ENCODE measurements around the gene LARP4B. TPM values are rescaled to one million over a fixed set of nuclear protein-coding genes. Genes with fewer than 3 reads are reported as not detected.

Gene LARP4B
- polyA plus RNA-seq, 4 donors = 12.4 to 52.6 (median 21.2) TPM

GRCh38 chr10:803041-803741 lies 128.3 kb downstream of the LARP4B start:
- Histone ChIP-seq H3K36me3 (ENCODE audit: control insufficient read depth in 3 of 3, insufficient read depth in 2 of 3, low read depth in 1 of 3, low read length in 3 of 3) (peaks cover 3 to 38% (median 8%) of the 10 kb centered on the region in 3 donors), H3K27me3 (ENCODE audit: control insufficient read depth in 3 of 3, insufficient read depth in 3 of 3, low read length in 3 of 3) (no peaks in the 10 kb centered on the region), H3K9me3 (ENCODE audit: control insufficient read depth in 2 of 2, insufficient read depth in 1 of 2, low read depth in 1 of 2, low read length in 1 of 2) (peaks cover 0 to 4% of the 10 kb centered on the region in 2 donors), H3K4me1 (ENCODE audit: control insufficient read depth in 3 of 3, insufficient read depth in 2 of 3, low read depth in 1 of 3, low read length in 2 of 3) (no peaks in the 10 kb centered on the region), H3K4me3 (ENCODE audit: low read depth in 1 of 3, low read length in 3 of 3) (no peak overlapping the region), H3K27ac (ENCODE audit: low read depth in 1 of 3, low read length in 2 of 3) (no peak overlapping the region)
- FAIRE-seq (no peak), DNase-seq (no peak)
- WGBS, 3 donors = 75 to 85% (median 84%) methylated on average over 24 to 25 of the region's 25 CpGs

GRCh38 chr10:802506-802905 lies 129.0 kb downstream of the LARP4B start:
- peaks cover 2 to 31% (median 3%) of the 10 kb centered on the region in 3 donors for H3K36me3 ChIP-seq (ENCODE audit: control insufficient read depth in 3 of 3, insufficient read depth in 2 of 3, low read depth in 1 of 3, low read length in 3 of 3)
- 78 to 80% (median 79%) methylated on average over 9 of the region's 9 CpGs for WGBS, 3 donors
- no peak for DNase-seq
- H3K9me3 ChIP-seq (ENCODE audit: control insufficient read depth in 2 of 2, insufficient read depth in 1 of 2, low read depth in 1 of 2, low read length in 1 of 2) = peaks cover 0 to 7% of the 10 kb centered on the region in 2 donors
- no peak for FAIRE-seq
- no peak overlapping the region for H3K4me3 ChIP-seq (ENCODE audit: low read depth in 1 of 3, low read length in 3 of 3)
- H3K27ac ChIP-seq (ENCODE audit: low read depth in 1 of 3, low read length in 2 of 3) = no peak overlapping the region
- H3K4me1 ChIP-seq (ENCODE audit: control insufficient read depth in 3 of 3, insufficient read depth in 2 of 3, low read depth in 1 of 3, low read length in 2 of 3) = no peaks in the 10 kb centered on the region
- no peaks in the 10 kb centered on the region for H3K27me3 ChIP-seq (ENCODE audit: control insufficient read depth in 3 of 3, insufficient read depth in 3 of 3, low read length in 3 of 3)

- Histone ChIP-seq H3K36me3 (ENCODE audit: control insufficient read depth in 3 of 3, insufficient read depth in 2 of 3, low read depth in 1 of 3, low read length in 3 of 3) (no peaks in the 10 kb centered on the region), H3K27me3 (ENCODE audit: control insufficient read depth in 3 of 3, insufficient read depth in 3 of 3, low read length in 3 of 3) (no peaks in the 10 kb centered on the region), H3K9me3 (ENCODE audit: control insufficient read depth in 2 of 2, insufficient read depth in 1 of 2, low read depth in 1 of 2, low read length in 1 of 2) (peaks cover 0 to 29% of the 10 kb centered on the region in 2 donors), H3K4me1 (ENCODE audit: control insufficient read depth in 3 of 3, insufficient read depth in 2 of 3, low read depth in 1 of 3, low read length in 2 of 3) (no peaks in the 10 kb centered on the region), H3K4me3 (ENCODE audit: low read depth in 1 of 3, low read length in 3 of 3) (no peak overlapping the region), H3K27ac (ENCODE audit: low read depth in 1 of 3, low read length in 2 of 3) (no peak overlapping the region)
- FAIRE-seq (no peak), DNase-seq (no peak)
- WGBS, 3 donors = 87 to 94% (median 93%) methylated on average over 1 of the region's 1 CpG
Measured at GRCh38 chr10:797179-797578, 134.3 kb downstream of the LARP4B start.

- FAIRE-seq = no peak
Measured at GRCh38 chr10:796233-796632, 135.3 kb downstream of the LARP4B start.

GRCh38 chr10:794382-794956 lies 137.0 kb downstream of the LARP4B start:
- Histone ChIP-seq H3K9me3 (ENCODE audit: control insufficient read depth in 2 of 2, insufficient read depth in 1 of 2, low read depth in 1 of 2, low read length in 1 of 2) (peaks cover 0 to 29% of the 10 kb centered on the region in 2 donors), H3K36me3 (ENCODE audit: control insufficient read depth in 3 of 3, insufficient read depth in 2 of 3, low read depth in 1 of 3, low read length in 3 of 3) (no peaks in the 10 kb centered on the region), H3K27me3 (ENCODE audit: control insufficient read depth in 3 of 3, insufficient read depth in 3 of 3, low read length in 3 of 3) (peaks cover 0 to 2% (median 0%) of the 10 kb centered on the region in 3 donors), H3K27ac (ENCODE audit: low read depth in 1 of 3, low read length in 2 of 3) (no peak overlapping the region), H3K4me3 (ENCODE audit: low read depth in 1 of 3, low read length in 3 of 3) (no peak overlapping the region), H3K4me1 (ENCODE audit: control insufficient read depth in 3 of 3, insufficient read depth in 2 of 3, low read depth in 1 of 3, low read length in 2 of 3) (peaks cover 0 to 8% (median 0%) of the 10 kb centered on the region in 3 donors)
- FAIRE-seq = no peak
- 89 to 95% (median 90%) methylated on average over 7 of the region's 7 CpGs for WGBS, 3 donors
- DNase-seq = peak in 1 of 2 donors; percentile 8

More at GRCh38 chr10:796233-796632, 135.3 kb downstream of the LARP4B start:
- 73% methylated on average over 4 of the region's 4 CpGs for WGBS, 3 donors
- Histone ChIP-seq H3K9me3 (ENCODE audit: control insufficient read depth in 2 of 2, insufficient read depth in 1 of 2, low read depth in 1 of 2, low read length in 1 of 2) (peaks cover 0 to 29% of the 10 kb centered on the region in 2 donors), H3K4me3 (ENCODE audit: low read depth in 1 of 3, low read length in 3 of 3) (no peak overlapping the region), H3K36me3 (ENCODE audit: control insufficient read depth in 3 of 3, insufficient read depth in 2 of 3, low read depth in 1 of 3, low read length in 3 of 3) (no peaks in the 10 kb centered on the region), H3K4me1 (ENCODE audit: control insufficient read depth in 3 of 3, insufficient read depth in 2 of 3, low read depth in 1 of 3, low read length in 2 of 3) (no peaks in the 10 kb centered on the region), H3K27ac (ENCODE audit: low read depth in 1 of 3, low read length in 2 of 3) (no peak overlapping the region), H3K27me3 (ENCODE audit: control insufficient read depth in 3 of 3, insufficient read depth in 3 of 3, low read length in 3 of 3) (no peaks in the 10 kb centered on the region)
- no peak for DNase-seq

GRCh38 chr10:792792-793100 lies 138.8 kb downstream of the LARP4B start:
- H3K36me3 ChIP-seq (ENCODE audit: control insufficient read depth in 3 of 3, insufficient read depth in 2 of 3, low read depth in 1 of 3, low read length in 3 of 3) = no peaks in the 10 kb centered on the region
- DNase-seq (no peak), FAIRE-seq (no peak)
- peaks cover 0 to 24% of the 10 kb centered on the region in 2 donors for H3K9me3 ChIP-seq (ENCODE audit: control insufficient read depth in 2 of 2, insufficient read depth in 1 of 2, low read depth in 1 of 2, low read length in 1 of 2)
- peaks cover 0 to 2% (median 0%) of the 10 kb centered on the region in 3 donors for H3K27me3 ChIP-seq (ENCODE audit: control insufficient read depth in 3 of 3, insufficient read depth in 3 of 3, low read length in 3 of 3)
- H3K27ac ChIP-seq (ENCODE audit: low read depth in 1 of 3, low read length in 2 of 3) = no peak overlapping the region
- peaks cover 0 to 16% (median 0%) of the 10 kb centered on the region in 3 donors for H3K4me1 ChIP-seq (ENCODE audit: control insufficient read depth in 3 of 3, insufficient read depth in 2 of 3, low read depth in 1 of 3, low read length in 2 of 3)
- no peak overlapping the region for H3K4me3 ChIP-seq (ENCODE audit: low read depth in 1 of 3, low read length in 3 of 3)
- WGBS, 3 donors = 60 to 66% (median 64%) methylated on average over 3 of the region's 3 CpGs

- DNase-seq = no peak
- Histone ChIP-seq H3K36me3 (ENCODE audit: control insufficient read depth in 3 of 3, insufficient read depth in 2 of 3, low read depth in 1 of 3, low read length in 3 of 3) (no peaks in the 10 kb centered on the region), H3K27me3 (ENCODE audit: control insufficient read depth in 3 of 3, insufficient read depth in 3 of 3, low read length in 3 of 3) (peaks cover 0 to 2% (median 0%) of the 10 kb centered on the region in 3 donors), H3K4me1 (ENCODE audit: control insufficient read depth in 3 of 3, insufficient read depth in 2 of 3, low read depth in 1 of 3, low read length in 2 of 3) (peaks cover 0 to 16% (median 0%) of the 10 kb centered on the region in 3 donors), H3K27ac (ENCODE audit: low read depth in 1 of 3, low read length in 2 of 3) (no peak overlapping the region), H3K4me3 (ENCODE audit: low read depth in 1 of 3, low read length in 3 of 3) (no peak overlapping the region), H3K9me3 (ENCODE audit: control insufficient read depth in 2 of 2, insufficient read depth in 1 of 2, low read depth in 1 of 2, low read length in 1 of 2) (peaks cover 0 to 20% of the 10 kb centered on the region in 2 donors)
- 81 to 91% (median 82%) methylated on average over 16 of the region's 16 CpGs for WGBS, 3 donors
- no peak for FAIRE-seq
Measured at GRCh38 chr10:792083-792791, 139.3 kb downstream of the LARP4B start.

- FAIRE-seq = no peak
- Histone ChIP-seq H3K9me3 (ENCODE audit: control insufficient read depth in 2 of 2, insufficient read depth in 1 of 2, low read depth in 1 of 2, low read length in 1 of 2) (peaks cover 0 to 14% of the 10 kb centered on the region in 2 donors), H3K27ac (ENCODE audit: low read depth in 1 of 3, low read length in 2 of 3) (no peak overlapping the region), H3K27me3 (ENCODE audit: control insufficient read depth in 3 of 3, insufficient read depth in 3 of 3, low read length in 3 of 3) (peaks cover 0 to 2% (median 0%) of the 10 kb centered on the region in 3 donors), H3K36me3 (ENCODE audit: control insufficient read depth in 3 of 3, insufficient read depth in 2 of 3, low read depth in 1 of 3, low read length in 3 of 3) (no peaks in the 10 kb centered on the region), H3K4me1 (ENCODE audit: control insufficient read depth in 3 of 3, insufficient read depth in 2 of 3, low read depth in 1 of 3, low read length in 2 of 3) (peaks cover 0 to 16% (median 0%) of the 10 kb centered on the region in 3 donors), H3K4me3 (ENCODE audit: low read depth in 1 of 3, low read length in 3 of 3) (no peak overlapping the region)
- no peak for DNase-seq
- WGBS, 3 donors = 96 to 97% (median 96%) methylated on average over 7 of the region's 7 CpGs
Measured at GRCh38 chr10:791639-792038, 139.9 kb downstream of the LARP4B start.
